HUES48 (cell line): ENCODE measurements around the gene ACSF3.

Experiments
- H3K27ac ChIP-seq: one replicate; pipeline ENCODE4 v1.7.0; 2013; ENCODE audit warnings: low read depth, low read length, inconsistent platforms
- H3K27me3 ChIP-seq: 2 replicates; pipeline ENCODE4 v1.6.1; 2013; ENCODE audit warnings: mild to moderate bottlenecking, low read length; ENCODE audit not compliant: control insufficient read depth, insufficient read depth
- H3K36me3 ChIP-seq: 2 replicates; pipeline ENCODE4 v1.6.1; 2013; ENCODE audit warnings: low read length; ENCODE audit not compliant: control insufficient read depth, insufficient read depth
- H3K4me1 ChIP-seq: 2 replicates; pipeline ENCODE4 v1.6.1; 2013; ENCODE audit warnings: mild to moderate bottlenecking, low read length; ENCODE audit not compliant: control insufficient read depth, insufficient read depth
- H3K4me3 ChIP-seq: 2 replicates; pipeline ENCODE4 v1.5.1; 2013; ENCODE audit warnings: mild to moderate bottlenecking, low read depth, low read length
- H3K9ac ChIP-seq: 2 replicates; pipeline ENCODE4 v1.6.1; 2013; ENCODE audit warnings: mild to moderate bottlenecking, low read depth, low read length, moderate library complexity
- H3K9me3 ChIP-seq: 2 replicates; pipeline ENCODE4 v1.6.1; 2013; ENCODE audit warnings: low read length; ENCODE audit not compliant: control insufficient read depth, insufficient read depth

ACSF3 gene

GRCh38 chr16:89175280-89176146 is 81.9 kb downstream of the ACSF3 start:
- Histone ChIP-seq H3K27ac (no peak overlapping the region), H3K4me3 (no peak overlapping the region), H3K9me3 (no peaks in the 10 kb centered on the region), H3K9ac (no peak overlapping the region), H3K27me3 (peaks cover 12% of the 10 kb centered on the region), H3K4me1 (peaks cover 16% of the 10 kb centered on the region), H3K36me3 (no peaks in the 10 kb centered on the region)

- Histone ChIP-seq H3K4me3 (no peak overlapping the region), H3K36me3 (no peaks in the 10 kb centered on the region), H3K27me3 (peaks cover 12% of the 10 kb centered on the region), H3K9me3 (no peaks in the 10 kb centered on the region), H3K4me1 (peaks cover 12% of the 10 kb centered on the region), H3K27ac (no peak overlapping the region), H3K9ac (no peak overlapping the region)
These were observed 82.6 kb downstream of the ACSF3 start for GRCh38 chr16:89176147-89176690.

- H3K9me3 ChIP-seq, result no peaks in the 10 kb centered on the region
- peaks cover 11% of the 10 kb centered on the region for H3K27me3 ChIP-seq
- H3K4me3 ChIP-seq, result no peak overlapping the region
- no peak overlapping the region for H3K27ac ChIP-seq
- H3K9ac ChIP-seq, result no peak overlapping the region
- H3K4me1 ChIP-seq, result peaks cover 12% of the 10 kb centered on the region
- H3K36me3 ChIP-seq, result no peaks in the 10 kb centered on the region
These were observed 83.1 kb downstream of the ACSF3 start for GRCh38 chr16:89176717-89177116.

GRCh38 chr16:89177501-89177900 is 83.8 kb downstream of the ACSF3 start:
- Histone ChIP-seq H3K27me3 (peaks cover 5% of the 10 kb centered on the region), H3K36me3 (no peaks in the 10 kb centered on the region), H3K9ac (no peak overlapping the region), H3K9me3 (no peaks in the 10 kb centered on the region), H3K4me3 (no peak overlapping the region), H3K27ac (no peak overlapping the region), H3K4me1 (peaks cover 12% of the 10 kb centered on the region)

GRCh38 chr16:89178453-89179147 is 84.9 kb downstream of the ACSF3 start:
- peaks cover 3% of the 10 kb centered on the region for H3K4me1 ChIP-seq
- no peaks in the 10 kb centered on the region for H3K9me3 ChIP-seq
- H3K27me3 ChIP-seq, result no peaks in the 10 kb centered on the region
- no peak overlapping the region for H3K9ac ChIP-seq
- H3K36me3 ChIP-seq, result no peaks in the 10 kb centered on the region
- no peak overlapping the region for H3K27ac ChIP-seq
- H3K4me3 ChIP-seq, result no peak overlapping the region

- no peaks in the 10 kb centered on the region for H3K4me1 ChIP-seq
- no peaks in the 10 kb centered on the region for H3K36me3 ChIP-seq
- H3K9me3 ChIP-seq, result no peaks in the 10 kb centered on the region
- H3K4me3 ChIP-seq, result no peak overlapping the region
- H3K27me3 ChIP-seq, result no peaks in the 10 kb centered on the region
- H3K9ac ChIP-seq, result no peak overlapping the region
- no peak overlapping the region for H3K27ac ChIP-seq
These were observed 85.5 kb downstream of the ACSF3 start for GRCh38 chr16:89179148-89179484.

GRCh38 chr16:89179656-89180315 is 86.1 kb downstream of the ACSF3 start:
- no peak overlapping the region for H3K27ac ChIP-seq
- no peak overlapping the region for H3K9ac ChIP-seq
- no peaks in the 10 kb centered on the region for H3K4me1 ChIP-seq
- H3K4me3 ChIP-seq, result no peak overlapping the region
- no peaks in the 10 kb centered on the region for H3K36me3 ChIP-seq
- H3K9me3 ChIP-seq, result no peaks in the 10 kb centered on the region
- no peaks in the 10 kb centered on the region for H3K27me3 ChIP-seq

- no peaks in the 10 kb centered on the region for H3K9me3 ChIP-seq
- no peak overlapping the region for H3K9ac ChIP-seq
- no peaks in the 10 kb centered on the region for H3K36me3 ChIP-seq
- no peak overlapping the region for H3K27ac ChIP-seq
- H3K4me1 ChIP-seq, result no peaks in the 10 kb centered on the region
- no peaks in the 10 kb centered on the region for H3K27me3 ChIP-seq
- H3K4me3 ChIP-seq, result no peak overlapping the region
These were observed 89.8 kb downstream of the ACSF3 start for GRCh38 chr16:89183463-89183862.

- H3K27ac ChIP-seq, result no peak overlapping the region
- H3K36me3 ChIP-seq, result no peaks in the 10 kb centered on the region
- H3K4me1 ChIP-seq, result no peaks in the 10 kb centered on the region
- H3K9me3 ChIP-seq, result no peaks in the 10 kb centered on the region
- no peak overlapping the region for H3K4me3 ChIP-seq
- no peaks in the 10 kb centered on the region for H3K27me3 ChIP-seq
- H3K9ac ChIP-seq, result no peak overlapping the region
These were observed 90.5 kb downstream of the ACSF3 start for GRCh38 chr16:89183975-89184676.

- no peak overlapping the region for H3K9ac ChIP-seq
- H3K4me3 ChIP-seq, result no peak overlapping the region
- no peaks in the 10 kb centered on the region for H3K36me3 ChIP-seq
- no peaks in the 10 kb centered on the region for H3K27me3 ChIP-seq
- H3K27ac ChIP-seq, result no peak overlapping the region
- no peaks in the 10 kb centered on the region for H3K9me3 ChIP-seq
- H3K4me1 ChIP-seq, result no peaks in the 10 kb centered on the region
These were observed 91.0 kb downstream of the ACSF3 start for GRCh38 chr16:89184677-89184932.
